HCT116 (cell line): ENCODE data around the gene ULBP1. TPM values are rescaled to one million over a fixed set of nuclear protein-coding genes. Genes with fewer than 3 reads are reported as not detected.

Experiments
- ATAC-seq: fragments of 200-7000 bp; cut with Tn5 transposase; 2 replicates; pipeline ENCODE4 v1.9.1; 2020; ENCODE audit warnings: mild to moderate bottlenecking, moderate library complexity
- BruUV-seq: library from RNA; stranded (reverse); fragments of 400-500 nt; replicated peaks from 2 replicates; lab custom pipeline; 2021; lab: Mats Ljungman, UMichigan
- CTCF ChIA-PET: fragments of 300-600 bp; sonication (Branson Sonifier 250); formaldehyde crosslinking; loops from one replicate; lab custom pipeline; 2021; ENCODE audit warnings: antibody characterized with exemption; lab: Charles Lee
- POLR2A ChIA-PET: fragments of 300-600, 350-600 bp; sonication (Branson Sonifier 250); formaldehyde crosslinking; loops from one replicate; lab custom pipeline; 2021; ENCODE audit warnings: antibody characterized with exemption; lab: Charles Lee
- RAD21 ChIA-PET, 2 experiments: fragments of 300-600 bp; sonication (Branson Sonifier 250); formaldehyde crosslinking; loops; one replicate each; lab custom pipeline; 2023; ENCODE audit warnings: low total read pairs in 2 of 2; ENCODE audit not compliant: uncharacterized antibody in 2 of 2, unreplicated experiment in 2 of 2, low non-redundant PET in 1 of 2; lab: Charles Lee
- DNase-seq: peaks from one replicate; pipeline ENCODE4 v3.0.0-alpha.2; 2010; ENCODE audit warnings: low read depth, low spot score
- H2AFZ ChIP-seq: fragments of 200-600 bp; shearing (Covaris generic), sonication (generic); 2 replicates; pipeline ENCODE4 v1.6.1; 2017; ENCODE audit warnings: low read depth, mixed run types, mixed read lengths, antibody characterized with exemption, low read length; ENCODE audit not compliant: poor library complexity, severe bottlenecking
- H3K27ac ChIP-seq: 2 replicates; pipeline ENCODE4 v1.5.1; 2012; ENCODE audit warnings: low read depth, low read length
- H3K27me3 ChIP-seq: fragments of 200-600 bp; sonication (generic); 2 replicates; pipeline ENCODE4 v1.6.1; 2016; ENCODE audit warnings: mixed run types, low read length, mixed read lengths; ENCODE audit not compliant: insufficient read depth
- H3K36me3 ChIP-seq, 2 experiments: fragments of 200-500 bp in 1 of 2; fragments of 200-600 bp in 1 of 2; sonication (Bioruptor generic) in 1 of 2; sonication (generic) in 1 of 2; 2 replicates each; pipeline versions ENCODE4 v1.5.1 to v1.6.1; 2014 to 2016; ENCODE audit warnings: low read length in 2 of 2, inconsistent platforms in 1 of 2, mixed read lengths in 1 of 2, mixed run types in 1 of 2; ENCODE audit not compliant: insufficient read depth in 2 of 2, control insufficient read depth in 1 of 2
- H3K4me1 ChIP-seq, 2 experiments: fragments of 200-600 bp in 1 of 2; sonication (generic) in 1 of 2; 2 replicates each; pipeline versions ENCODE4 v1.5.1 to v1.6.1; 2012 to 2017; ENCODE audit warnings: low read length in 2 of 2, inconsistent platforms in 1 of 2, mild to moderate bottlenecking in 1 of 2, mixed read lengths in 1 of 2, mixed run types in 1 of 2, moderate library complexity in 1 of 2; ENCODE audit not compliant: insufficient read depth in 2 of 2, control insufficient read depth in 1 of 2
- H3K4me2 ChIP-seq: fragments of 200-600 bp; sonication (generic); 2 replicates; pipeline ENCODE4 v1.6.1; 2017; ENCODE audit warnings: mixed run types, low read length, mixed read lengths
- H3K4me3 ChIP-seq, 2 experiments: fragments of 200-600 bp in 1 of 2; sonication (generic) in 1 of 2; replicated peaks in 1 of 2; 2 replicates each; pipeline ENCODE4 v1.5.1; 2011 to 2016; ENCODE audit warnings: low read length in 2 of 2, control low read depth in 1 of 2, low read depth in 1 of 2, mild to moderate bottlenecking in 1 of 2, mixed read lengths in 1 of 2, mixed run types in 1 of 2
- H3K79me2 ChIP-seq: fragments of 200-600 bp; sonication (generic); 2 replicates; pipeline ENCODE4 v1.6.1; 2017; ENCODE audit warnings: mild to moderate bottlenecking, mixed run types, low read length, moderate library complexity, mixed read lengths; ENCODE audit not compliant: insufficient read depth
- H3K9ac ChIP-seq: fragments of 200-600 bp; sonication (generic); 2 replicates; pipeline ENCODE4 v1.6.1; 2016; ENCODE audit warnings: low read length, mixed read lengths
- H3K9me2 ChIP-seq: fragments of 200-600 bp; sonication (generic), shearing (Covaris generic); 2 replicates; pipeline ENCODE4 v1.6.1; 2017; ENCODE audit warnings: mixed run types, mild to moderate bottlenecking, moderate library complexity; ENCODE audit not compliant: insufficient read depth
- H3K9me3 ChIP-seq, 2 experiments: fragments of 200-500 bp in 1 of 2; fragments of 200-600 bp in 1 of 2; sonication (Bioruptor generic) in 1 of 2; sonication (generic) in 1 of 2; 2 replicates each; pipeline ENCODE4 v1.6.1; 2014 to 2017; ENCODE audit warnings: low read length in 2 of 2, mixed read lengths in 2 of 2, inconsistent platforms in 1 of 2, low read depth in 1 of 2, mild to moderate bottlenecking in 1 of 2, mixed run types in 1 of 2, moderate library complexity in 1 of 2; ENCODE audit not compliant: control insufficient read depth in 1 of 2, insufficient read depth in 1 of 2
- H4K20me1 ChIP-seq: fragments of 200-600 bp; sonication (generic), shearing (Covaris generic); 2 replicates; pipeline ENCODE4 v1.6.1; 2017; ENCODE audit warnings: mixed run types, mild to moderate bottlenecking, moderate library complexity; ENCODE audit not compliant: insufficient read depth
- CBX3 ChIP-seq: IDR thresholded peaks from 2 replicates; pipeline ENCODE4 v1.6.1; 2012; ENCODE audit warnings: low read depth
- CTCF ChIP-seq, 3 experiments: fragments of 200-600 bp in 1 of 3; sonication (generic) in 1 of 3; IDR thresholded peaks in 2 of 3; conservative IDR thresholded peaks in 1 of 3; 2 replicates each; pipeline ENCODE4 v1.5.1; 2012 to 2017; ENCODE audit warnings: low read depth in 2 of 3, low read length in 2 of 3, antibody characterized with exemption in 1 of 3, borderline replicate concordance in 1 of 3, control low read depth in 1 of 3, mild to moderate bottlenecking in 1 of 3, mixed read lengths in 1 of 3, mixed run types in 1 of 3, moderate library complexity in 1 of 3; ENCODE audit not compliant: insufficient read depth in 1 of 3
- EZH2phosphoT487 ChIP-seq: fragments of 200-600 bp; IDR thresholded peaks from 2 replicates; pipeline ENCODE4 v1.6.1; 2018; ENCODE audit warnings: antibody characterized with exemption, borderline replicate concordance
- JUND ChIP-seq: IDR thresholded peaks from 2 replicates; pipeline ENCODE4 v1.6.1; 2012
- POLR2AphosphoS5 ChIP-seq: IDR thresholded peaks from 2 replicates; pipeline ENCODE4 v1.6.1; 2011; ENCODE audit warnings: mild to moderate bottlenecking, low read depth, low read length, moderate library complexity
- RAD21 ChIP-seq: IDR thresholded peaks from 2 replicates; pipeline ENCODE4 v1.6.1; 2012; ENCODE audit warnings: low read depth, mild to moderate bottlenecking
- SP1 ChIP-seq: IDR thresholded peaks from 2 replicates; pipeline ENCODE4 v1.6.1; 2012; ENCODE audit warnings: low read depth
- TCF7L2 ChIP-seq: IDR thresholded peaks from 2 replicates; pipeline ENCODE4 v1.7.0; 2011; ENCODE audit warnings: borderline replicate concordance, inconsistent platforms; ENCODE audit not compliant: insufficient read depth, insufficient read length; ENCODE audit errors: extremely low read depth
- YY1 ChIP-seq: IDR thresholded peaks from 2 replicates; pipeline ENCODE4 v1.6.1; 2011; ENCODE audit warnings: low read length, low read depth, moderate library complexity, mild to moderate bottlenecking; ENCODE audit not compliant: insufficient replicate concordance; ENCODE audit errors: extremely low read depth
- ZFX ChIP-seq: fragments of 450-650 bp; IDR thresholded peaks from 2 replicates; pipeline ENCODE4 v1.6.1; 2017
- intact Hi-C: fragments of 100-400 bp; cut with micrococcal nuclease; formaldehyde crosslinking; loops from 2 replicates; pipeline ENCODE4 v1.10.0; 2022
- total RNA-seq: library from RNA; stranded (reverse); gene quantifications from one replicate; pipeline ENCODE4 v1.2.1, GENCODE V29; 2021; ENCODE audit not compliant: unreplicated experiment

ULBP1 gene
- total RNA-seq, 1 experiment from 2014 or later = 12.4 TPM

DNA sequence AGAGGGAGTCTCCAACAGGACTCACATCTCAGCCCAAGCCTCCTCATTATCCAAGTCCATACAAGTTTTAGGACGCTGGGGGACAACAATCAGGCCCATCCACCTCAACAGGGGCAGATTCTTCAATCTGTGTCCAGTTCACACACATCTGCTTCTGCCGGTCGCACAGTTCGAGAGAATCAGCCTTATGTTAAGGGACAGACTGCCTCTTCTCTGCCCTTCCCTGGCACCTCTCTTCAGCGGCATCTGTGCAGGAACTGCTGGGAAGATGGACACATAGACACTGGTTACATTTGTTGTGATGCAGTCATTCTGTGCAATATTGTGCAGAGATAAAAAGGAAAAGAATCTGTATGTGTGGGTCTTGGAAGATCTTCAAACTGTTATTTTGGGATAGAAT is 21.0 kb downstream of the ULBP1 start:
- BruUV-seq = no TSS peak
- Histone ChIP-seq H3K79me2 (no peaks in the 10 kb centered on the region), H3K9ac (no peak overlapping the region), H2AFZ (no peak overlapping the region), H3K4me1 (no peaks in the 10 kb centered on the region), H3K4me3 (no peak overlapping the region), H3K9me2 (no peaks in the 10 kb centered on the region), H3K27ac (no peak overlapping the region), H3K36me3 (no peaks in the 10 kb centered on the region), H3K9me3 (no peaks in the 10 kb centered on the region), H3K4me2 (no peak overlapping the region), H4K20me1 (no peaks in the 10 kb centered on the region), H3K27me3 (peaks cover 9% of the 10 kb centered on the region; the same call in 1 of the 2 replicates)
- DNase-seq = no peak
- ChIA-PET CTCF (interaction anchor here (1.0 kb wide), 1 partner anchor 86 kb away, joined by 3 read pairs; no protein-coding TSS in a partner anchor), POLR2A (interaction anchor here (1.6 kb wide), 1 partner anchor 21 kb away, joined by 5 read pairs; the partner anchor contains the start of gene ULBP1), RAD21 (no interaction called here)
- no peak for ATAC-seq
- intact Hi-C loops = no loop called here
- TF ChIP-seq CTCF (IDR thresholded peaks at IDR 0.05 in 2 of 3, conservative IDR thresholded peaks at IDR 0.05 in 1 of 3; ENCODE audit: borderline replicate concordance in 1 of 3, insufficient read depth in 1 of 3, low read depth in 2 of 3, low read length in 2 of 3) (no peak), JUND (no peak), ZFX (no peak), POLR2AphosphoS5 (no peak), TCF7L2 (no peak), CBX3 (no peak), YY1 (no peak), SP1 (no peak), RAD21 (no peak), EZH2phosphoT487 (no peak)
